Liver (tissue), 9 donors: Measurements from ENCODE around the gene EEFSEC. TPM values are rescaled to one million over a fixed set of nuclear protein-coding genes. Genes with fewer than 3 reads are reported as not detected.

Experiments used
- DNase-seq: peaks from one replicate; pipeline ENCODE4 v3.0.0-alpha.2; 2017; ENCODE audit warnings: low spot score
- H3K27ac ChIP-seq, 2 donors: one replicate each; pipeline ENCODE4 v1.7.0; 2013; ENCODE audit warnings: inconsistent platforms in 2 of 2, low read length in 2 of 2, control low read depth in 1 of 2, low read depth in 1 of 2, mild to moderate bottlenecking in 1 of 2
- H3K27me3 ChIP-seq, 4 donors: one replicate each; pipeline versions ENCODE4 v1.6.1 to v1.7.0; 2013; ENCODE audit warnings: low read length in 3 of 4, inconsistent platforms in 1 of 4, mild to moderate bottlenecking in 1 of 4, moderate library complexity in 1 of 4; ENCODE audit not compliant: control insufficient read depth in 4 of 4, insufficient read depth in 4 of 4
- H3K36me3 ChIP-seq, 4 donors: one replicate each; pipeline versions ENCODE4 v1.6.1 to v1.7.0; 2013; ENCODE audit warnings: low read length in 3 of 4, mild to moderate bottlenecking in 3 of 4, low read depth in 1 of 4, moderate library complexity in 1 of 4; ENCODE audit not compliant: control insufficient read depth in 4 of 4, insufficient read depth in 3 of 4
- H3K4me1 ChIP-seq, 4 donors: one replicate each; pipeline versions ENCODE4 v1.6.1 to v1.7.0; 2013; ENCODE audit warnings: low read length in 3 of 4, mild to moderate bottlenecking in 3 of 4, moderate library complexity in 1 of 4; ENCODE audit not compliant: control insufficient read depth in 4 of 4, insufficient read depth in 4 of 4
- H3K4me3 ChIP-seq, 3 donors: one replicate each; pipeline versions ENCODE4 v1.6.1 to v1.7.0; 2013; ENCODE audit warnings: low read length in 3 of 3, control low read depth in 1 of 3, low read depth in 1 of 3, mild to moderate bottlenecking in 1 of 3
- H3K9ac ChIP-seq, 2 donors: one replicate each; pipeline ENCODE4 v1.7.0; 2013; ENCODE audit warnings: low read length in 2 of 2, mild to moderate bottlenecking in 2 of 2, moderate library complexity in 2 of 2, control low read depth in 1 of 2, low read depth in 1 of 2
- H3K9me3 ChIP-seq, 4 donors: one replicate each; pipeline versions ENCODE4 v1.6.1 to v1.7.0; 2013; ENCODE audit warnings: low read length in 3 of 4; ENCODE audit not compliant: control insufficient read depth in 4 of 4
- CTCF ChIP-seq: fragments of 150-350 bp; IDR thresholded peaks from 2 replicates; pipeline ENCODE4 v1.5.1; 2017; ENCODE audit warnings: improper control_type of control experiment, low read depth, low read length; ENCODE audit not compliant: missing input control
- EGR1 ChIP-seq, 2 donors: IDR thresholded peaks; 2 replicates each; pipeline ENCODE4 v1.6.1; 2016 to 2018; ENCODE audit warnings: antibody characterized with exemption in 2 of 2, low read depth in 2 of 2
- FOXA1 ChIP-seq: IDR thresholded peaks from 2 replicates; pipeline ENCODE4 v1.6.1; 2016; ENCODE audit warnings: antibody characterized with exemption
- FOXA2 ChIP-seq: IDR thresholded peaks from 2 replicates; pipeline ENCODE4 v1.6.1; 2016; ENCODE audit warnings: antibody characterized with exemption
- GABPA ChIP-seq, 2 donors: IDR thresholded peaks in 1 of 2; conservative IDR thresholded peaks in 1 of 2; 2 replicates each; pipeline ENCODE4 v1.6.1; 2016; ENCODE audit warnings: antibody characterized with exemption in 2 of 2, mild to moderate bottlenecking in 1 of 2, moderate library complexity in 1 of 2
- HNF4A ChIP-seq, 2 donors: conservative IDR thresholded peaks; 2 replicates each; pipeline ENCODE4 v1.6.1; 2016; ENCODE audit warnings: antibody characterized with exemption in 2 of 2, mild to moderate bottlenecking in 2 of 2
- HNF4G ChIP-seq: IDR thresholded peaks from 2 replicates; pipeline ENCODE4 v1.6.1; 2016; ENCODE audit warnings: antibody characterized with exemption
- JUND ChIP-seq, 2 donors: IDR thresholded peaks; 2 replicates each; pipeline ENCODE4 v1.6.1; 2016; ENCODE audit warnings: antibody characterized with exemption in 2 of 2
- MAX ChIP-seq: IDR thresholded peaks from 2 replicates; pipeline ENCODE4 v1.6.1; 2016; ENCODE audit warnings: antibody characterized with exemption
- NR2F2 ChIP-seq: IDR thresholded peaks from 2 replicates; pipeline ENCODE4 v1.6.1; 2016; ENCODE audit warnings: antibody characterized with exemption
- RAD21 ChIP-seq, 2 donors: IDR thresholded peaks; 2 replicates each; pipeline ENCODE4 v1.6.1; 2016; ENCODE audit warnings: antibody characterized with exemption in 2 of 2, mild to moderate bottlenecking in 2 of 2
- REST ChIP-seq: IDR thresholded peaks from 2 replicates; pipeline ENCODE4 v1.6.1; 2016; ENCODE audit warnings: antibody characterized with exemption, mild to moderate bottlenecking
- RXRA ChIP-seq, 2 donors: IDR thresholded peaks; 2 replicates each; pipeline ENCODE4 v1.6.1; 2017 to 2018; ENCODE audit warnings: antibody characterized with exemption in 2 of 2, mild to moderate bottlenecking in 1 of 2
- SP1 ChIP-seq: IDR thresholded peaks from 2 replicates; pipeline ENCODE4 v1.6.1; 2018; ENCODE audit warnings: antibody characterized with exemption, mild to moderate bottlenecking
- TAF1 ChIP-seq: conservative IDR thresholded peaks from 2 replicates; pipeline ENCODE4 v1.6.1; 2016; ENCODE audit warnings: antibody characterized with exemption, mild to moderate bottlenecking
- YY1 ChIP-seq: IDR thresholded peaks from 2 replicates; pipeline ENCODE4 v1.6.1; 2016; ENCODE audit warnings: antibody characterized with exemption, mild to moderate bottlenecking
- ZBTB33 ChIP-seq: IDR thresholded peaks from 2 replicates; pipeline ENCODE4 v1.6.1; 2016; ENCODE audit warnings: antibody characterized with exemption
- WGBS: extraction: QIAGEN DNeasy Blood & Tissue Kit; methylation state at CpG from one replicate; pipeline ENCODE4 v1.1.7; 2013; 5-methylcytosine and 5-hydroxymethylcytosine counted together
- polyA plus RNA-seq, 2 donors: library from polyadenylated mRNA; stranded (reverse) in 1 of 2; unstranded in 1 of 2; fragments of 200-250 nt in 1 of 2; fragments of >200 nt in 1 of 2; fragmentation: Nextera tagmentation in 1 of 2; extraction: Ambion mirVana in 1 of 2; gene quantifications; one replicate each; pipeline versions ENCODE4 v1.2.1 to v1.2.3, GENCODE V29; 2013 to 2015
- total RNA-seq, 2 donors: library from RNA; depleted of rRNA; stranded (reverse); fragments of >200 nt; gene quantifications; one replicate each; pipeline ENCODE4 v1.2.3, GENCODE V29; 2014
- donor health status: healthy.
- donor health status: healthy.
- donor health status: healthy.
- donor health status: healthy.
- donor health status: healthy.

Gene EEFSEC
- total and polyA plus RNA-seq, 4 donors, result 8.4 to 13.1 (median 10.7) TPM

GRCh38 chr3:128175768-128176167, 22.5 kb downstream of the EEFSEC start:
- H3K9ac ChIP-seq, result no peak overlapping the region
- H3K4me1 ChIP-seq, result peaks cover 0 to 14% (median 9%) of the 10 kb centered on the region in 4 donors
- no peak overlapping the region for H3K4me3 ChIP-seq

GRCh38 chr3:128176276-128176833, 23.1 kb downstream of the EEFSEC start:
- Histone ChIP-seq H3K36me3 (no peaks in the 10 kb centered on the region), H3K27me3 (no peaks in the 10 kb centered on the region), H3K9ac (no peak overlapping the region), H3K27ac (no peak overlapping the region), H3K4me1 (peaks cover 0 to 8% (median 6%) of the 10 kb centered on the region in 4 donors), H3K4me3 (no peak overlapping the region), H3K9me3 (no peaks in the 10 kb centered on the region)
- TF ChIP-seq CTCF (no peak), FOXA2 (no peak), YY1 (no peak), SP1 (no peak), NR2F2 (no peak)
- no peak for DNase-seq
- 89% methylated on average over 6 of the region's 6 CpGs for WGBS

More at GRCh38 chr3:128175768-128176167, 22.5 kb downstream of the EEFSEC start:
- H3K27me3 ChIP-seq, result no peaks in the 10 kb centered on the region
- TF ChIP-seq RAD21 (IDR thresholded peaks at IDR 0.05), result no peak
- no peak for TF ChIP-seq TAF1
- no peak for TF ChIP-seq HNF4G
- TF ChIP-seq GABPA (IDR thresholded peaks at IDR 0.05 in 1 of 2, conservative IDR thresholded peaks at IDR 0.05 in 1 of 2), result no peak
- no peak for TF ChIP-seq JUND (IDR thresholded peaks at IDR 0.05)
- no peak for TF ChIP-seq YY1
- no peak for TF ChIP-seq HNF4A (conservative IDR thresholded peaks at IDR 0.05)
- H3K36me3 ChIP-seq, result no peaks in the 10 kb centered on the region
- H3K27ac ChIP-seq, result no peak overlapping the region
- 96% methylated on average over 5 of the region's 5 CpGs for WGBS
- DNase-seq, result no peak
- H3K9me3 ChIP-seq, result no peaks in the 10 kb centered on the region

GRCh38 chr3:128177865-128178264, 24.6 kb downstream of the EEFSEC start:
- H3K27me3 ChIP-seq, result no peaks in the 10 kb centered on the region
- TF ChIP-seq TAF1 (no peak), RAD21 (IDR thresholded peaks at IDR 0.05) (no peak), HNF4A (conservative IDR thresholded peaks at IDR 0.05) (no peak), ZBTB33 (no peak), FOXA2 (no peak), REST (no peak), EGR1 (IDR thresholded peaks at IDR 0.05; ENCODE audit: low read depth in 2 of 2) (no peak), RXRA (IDR thresholded peaks at IDR 0.05) (no peak), MAX (no peak), YY1 (no peak), FOXA1 (no peak), JUND (IDR thresholded peaks at IDR 0.05) (no peak), GABPA (IDR thresholded peaks at IDR 0.05 in 1 of 2, conservative IDR thresholded peaks at IDR 0.05 in 1 of 2) (no peak), CTCF (no peak), SP1 (no peak), HNF4G (no peak)

More at GRCh38 chr3:128177865-128178264, 24.6 kb downstream of the EEFSEC start:
- Histone ChIP-seq H3K27ac (no peak overlapping the region), H3K9me3 (no peaks in the 10 kb centered on the region), H3K4me1 (peaks cover 0 to 8% (median 4%) of the 10 kb centered on the region in 4 donors), H3K9ac (no peak overlapping the region), H3K36me3 (no peaks in the 10 kb centered on the region), H3K4me3 (no peak overlapping the region)
- DNase-seq, result no peak
- 76% methylated on average over 2 of the region's 2 CpGs for WGBS
